ENCODE data around the gene KHDC1.
"Not testable (repeated sequence)": the region's sequence is repeated elsewhere in the genome, so short reads cannot be mapped to it uniquely, and the experiment has no call there.

Gene KHDC1

GRCh38 chr6:73194744-73195143 is 68.3 kb downstream of the KHDC1 start:
- no peaks in the 10 kb centered on the region for H3K4me1 ChIP-seq (ENCODE audit: low read length)
- H3K79me2 ChIP-seq (ENCODE audit: low read length): no peaks in the 10 kb centered on the region
- DNase-seq: no peak
- H2AFZ ChIP-seq (ENCODE audit: low read length): no peak overlapping the region
- H3K27ac ChIP-seq (ENCODE audit: low read length): no peak overlapping the region
- H3K27me3 ChIP-seq (replicated peaks; ENCODE audit: insufficient read depth, low read length): no peaks in the 10 kb centered on the region
- no peaks in the 10 kb centered on the region for H4K20me1 ChIP-seq (ENCODE audit: insufficient read depth, low read length)
- H3K36me3 ChIP-seq (replicated peaks; ENCODE audit: insufficient read depth, low read length): no peaks in the 10 kb centered on the region
- H3K9ac ChIP-seq (ENCODE audit: low read length): no peak overlapping the region
- TF ChIP-seq EZH2phosphoT487 (IDR thresholded peaks at IDR 0.05; ENCODE audit: low read length) (no peak), EZH2 (optimal IDR thresholded peaks at IDR 0.05; ENCODE audit: low read depth, low read length) (no peak), CTCF (IDR thresholded peaks at IDR 0.05; ENCODE audit: low read length) (no peak)
- H3K4me2 ChIP-seq (ENCODE audit: low read depth, low read length): no peak overlapping the region
- no peaks in the 10 kb centered on the region for H3K9me2 ChIP-seq (replicated peaks; ENCODE audit: insufficient read depth, low read length)
- H3K4me3 ChIP-seq (ENCODE audit: low read length): no peak overlapping the region
- no peaks in the 10 kb centered on the region for H3F3A ChIP-seq (ENCODE audit: insufficient read depth, low read length)
- no peaks in the 10 kb centered on the region for H3K9me3 ChIP-seq (replicated peaks; ENCODE audit: insufficient read depth, low read length)

- H4K20me1 ChIP-seq (ENCODE audit: insufficient read depth, low read length); H2AFZ ChIP-seq (ENCODE audit: low read length); H3K36me3 ChIP-seq (replicated peaks; ENCODE audit: insufficient read depth, low read length); H3K4me2 ChIP-seq (ENCODE audit: low read depth, low read length); H3K4me3 ChIP-seq (ENCODE audit: low read length); H3K79me2 ChIP-seq (ENCODE audit: low read length); H3K9ac ChIP-seq (ENCODE audit: low read length); H3K4me1 ChIP-seq (ENCODE audit: low read length); H3K9me2 ChIP-seq (replicated peaks; ENCODE audit: insufficient read depth, low read length); DNase-seq; H3K9me3 ChIP-seq (replicated peaks; ENCODE audit: insufficient read depth, low read length); H3K27ac ChIP-seq (ENCODE audit: low read length); H3F3A ChIP-seq (ENCODE audit: insufficient read depth, low read length); H3K27me3 ChIP-seq (replicated peaks; ENCODE audit: insufficient read depth, low read length): not testable (repeated sequence)
These were observed 69.7 kb downstream of the KHDC1 start for GRCh38 chr6:73193302-73193701.
